ENCODE results near the gene CASP3.

CASP3 gene

GRCh38 chr4:184675821-184676492 is 26.7 kb upstream of the CASP3 start:
- Histone ChIP-seq H3K14ac (ENCODE audit: low read length) (no peak overlapping the region), H3K36me3 (replicated peaks in 1 of 2; ENCODE audit: control insufficient read depth in 2 of 2, insufficient read depth in 2 of 2, low read length in 2 of 2) (peaks cover 11 to 55% of the 10 kb centered on the region in 2 donors), H3K4ac (ENCODE audit: low read length) (no peak overlapping the region), H4K91ac (ENCODE audit: low read depth, low read length, poor library complexity) (no peak overlapping the region), H2BK5ac (ENCODE audit: low read length) (no peak overlapping the region), H3K9me3 (replicated peaks in 1 of 2; ENCODE audit: control insufficient read depth in 2 of 2, insufficient read depth in 1 of 2, low read depth in 1 of 2, low read length in 2 of 2) (peaks cover 2 to 8% of the 10 kb centered on the region in 2 donors), H3K79me1 (ENCODE audit: low read depth, low read length) (peaks cover 2% of the 10 kb centered on the region), H3K4me1 (ENCODE audit: control insufficient read depth in 2 of 2, insufficient read depth in 1 of 2, low read depth in 1 of 2, low read length in 2 of 2) (no peaks in the 10 kb centered on the region), H2BK15ac (ENCODE audit: low read length) (no peak overlapping the region), H2AFZ (ENCODE audit: low read length) (no peak overlapping the region), H2BK120ac (ENCODE audit: low read depth, low read length) (no peak overlapping the region), H3K27me3 (ENCODE audit: control insufficient read depth in 3 of 3, insufficient read depth in 3 of 3, low read depth in 1 of 3, low read length in 3 of 3) (no peaks in the 10 kb centered on the region), H3K4me2 (ENCODE audit: insufficient read depth, low read length, poor library complexity, severe bottlenecking) (no peak overlapping the region), H3K23ac (ENCODE audit: low read depth, low read length, poor library complexity) (no peak overlapping the region), H3K4me3 (ENCODE audit: low read length in 2 of 2) (no peak overlapping the region), H3K9ac (ENCODE audit: low read depth, low read length, poor library complexity) (no peak overlapping the region), H3K27ac (replicated peaks; ENCODE audit: low read length) (no peak overlapping the region), H2AK5ac (ENCODE audit: low read depth, low read length) (no peak overlapping the region), H4K8ac (ENCODE audit: low read depth, low read length) (no peak overlapping the region), H3K18ac (ENCODE audit: low read length) (no peak overlapping the region), H2BK12ac (ENCODE audit: low read length) (no peak overlapping the region)
- DNase-seq (ENCODE audit: low spot score): no peak
- no CpG with 5 or more reads among the region's 3 CpGs for WGBS, 2 donors (ENCODE audit: extremely low coverage in 2 of 2, insufficient read length in 2 of 2, insufficient replicate concordance in 1 of 2)

GRCh38 chr4:184675018-184675417 is 25.8 kb upstream of the CASP3 start:
- Histone ChIP-seq H3K4me2 (ENCODE audit: insufficient read depth, low read length, poor library complexity, severe bottlenecking) (no peak overlapping the region), H3K4me1 (ENCODE audit: control insufficient read depth in 2 of 2, insufficient read depth in 1 of 2, low read depth in 1 of 2, low read length in 2 of 2) (no peaks in the 10 kb centered on the region), H2BK120ac (ENCODE audit: low read depth, low read length) (no peak overlapping the region), H4K8ac (ENCODE audit: low read depth, low read length) (no peak overlapping the region), H2AFZ (ENCODE audit: low read length) (no peak overlapping the region), H3K4ac (ENCODE audit: low read length) (no peak overlapping the region), H3K23ac (ENCODE audit: low read depth, low read length, poor library complexity) (no peak overlapping the region), H3K27me3 (ENCODE audit: control insufficient read depth in 3 of 3, insufficient read depth in 3 of 3, low read depth in 1 of 3, low read length in 3 of 3) (no peaks in the 10 kb centered on the region), H2BK15ac (ENCODE audit: low read length) (no peak overlapping the region), H4K91ac (ENCODE audit: low read depth, low read length, poor library complexity) (no peak overlapping the region), H3K18ac (ENCODE audit: low read length) (no peak overlapping the region), H3K9ac (ENCODE audit: low read depth, low read length, poor library complexity) (no peak overlapping the region), H2AK5ac (ENCODE audit: low read depth, low read length) (no peak overlapping the region), H2BK12ac (ENCODE audit: low read length) (no peak overlapping the region), H3K36me3 (replicated peaks in 1 of 2; ENCODE audit: control insufficient read depth in 2 of 2, insufficient read depth in 2 of 2, low read length in 2 of 2) (peaks cover 11 to 62% of the 10 kb centered on the region in 2 donors), H3K9me3 (replicated peaks in 1 of 2; ENCODE audit: control insufficient read depth in 2 of 2, insufficient read depth in 1 of 2, low read depth in 1 of 2, low read length in 2 of 2) (peaks cover 2 to 8% of the 10 kb centered on the region in 2 donors), H3K79me1 (ENCODE audit: low read depth, low read length) (peaks cover 2% of the 10 kb centered on the region), H3K27ac (replicated peaks; ENCODE audit: low read length) (no peak overlapping the region), H3K4me3 (ENCODE audit: low read length in 2 of 2) (no peak overlapping the region), H2BK5ac (ENCODE audit: low read length) (no peak overlapping the region), H3K14ac (ENCODE audit: low read length) (no peak overlapping the region)
- DNase-seq (ENCODE audit: low spot score): no peak
- no CpG with 5 or more reads among the region's 5 CpGs for WGBS, 2 donors (ENCODE audit: extremely low coverage in 2 of 2, insufficient read length in 2 of 2, insufficient replicate concordance in 1 of 2)

- Histone ChIP-seq H2AFZ (ENCODE audit: low read length) (no peak overlapping the region), H4K91ac (ENCODE audit: low read depth, low read length, poor library complexity) (no peak overlapping the region), H4K8ac (ENCODE audit: low read depth, low read length) (no peak overlapping the region), H3K14ac (ENCODE audit: low read length) (no peak overlapping the region), H3K4me1 (ENCODE audit: control insufficient read depth in 2 of 2, insufficient read depth in 1 of 2, low read depth in 1 of 2, low read length in 2 of 2) (no peaks in the 10 kb centered on the region), H3K9ac (ENCODE audit: low read depth, low read length, poor library complexity) (no peak overlapping the region), H3K27ac (replicated peaks; ENCODE audit: low read length) (no peak overlapping the region), H3K27me3 (ENCODE audit: control insufficient read depth in 3 of 3, insufficient read depth in 3 of 3, low read depth in 1 of 3, low read length in 3 of 3) (no peaks in the 10 kb centered on the region), H3K4me2 (ENCODE audit: insufficient read depth, low read length, poor library complexity, severe bottlenecking) (no peak overlapping the region), H2AK5ac (ENCODE audit: low read depth, low read length) (no peak overlapping the region), H3K23ac (ENCODE audit: low read depth, low read length, poor library complexity) (no peak overlapping the region), H2BK5ac (ENCODE audit: low read length) (no peak overlapping the region), H2BK15ac (ENCODE audit: low read length) (no peak overlapping the region), H3K9me3 (replicated peaks in 1 of 2; ENCODE audit: control insufficient read depth in 2 of 2, insufficient read depth in 1 of 2, low read depth in 1 of 2, low read length in 2 of 2) (peaks cover 0 to under 1% of the 10 kb centered on the region in 2 donors), H3K36me3 (replicated peaks in 1 of 2; ENCODE audit: control insufficient read depth in 2 of 2, insufficient read depth in 2 of 2, low read length in 2 of 2) (peaks cover 11 to 64% of the 10 kb centered on the region in 2 donors), H3K18ac (ENCODE audit: low read length) (no peak overlapping the region), H3K79me1 (ENCODE audit: low read depth, low read length) (peaks cover 2% of the 10 kb centered on the region), H3K4me3 (ENCODE audit: low read length in 2 of 2) (no peak overlapping the region), H3K4ac (ENCODE audit: low read length) (no peak overlapping the region), H2BK12ac (ENCODE audit: low read length) (no peak overlapping the region), H2BK120ac (ENCODE audit: low read depth, low read length) (no peak overlapping the region)
- no peak for DNase-seq (ENCODE audit: low spot score)
- no CpG with 5 or more reads among the region's 4 CpGs for WGBS, 2 donors (ENCODE audit: extremely low coverage in 2 of 2, insufficient read length in 2 of 2, insufficient replicate concordance in 1 of 2)
Observed at GRCh38 chr4:184674011-184674410, 24.8 kb upstream of the CASP3 start.

- no peak overlapping the region for H3K4ac ChIP-seq (ENCODE audit: low read length)
- no peak overlapping the region for H3K18ac ChIP-seq (ENCODE audit: low read length)
- H2BK15ac ChIP-seq (ENCODE audit: low read length): no peak overlapping the region
- H3K23ac ChIP-seq (ENCODE audit: low read depth, low read length, poor library complexity): no peak overlapping the region
- H3K27ac ChIP-seq (replicated peaks; ENCODE audit: low read length): no peak overlapping the region
- H2BK12ac ChIP-seq (ENCODE audit: low read length): no peak overlapping the region
- H3K9ac ChIP-seq (ENCODE audit: low read depth, low read length, poor library complexity): no peak overlapping the region
- no peak overlapping the region for H4K8ac ChIP-seq (ENCODE audit: low read depth, low read length)
- H3K4me2 ChIP-seq (ENCODE audit: insufficient read depth, low read length, poor library complexity, severe bottlenecking): no peak overlapping the region
- H3K79me1 ChIP-seq (ENCODE audit: low read depth, low read length): peaks cover 2% of the 10 kb centered on the region
- peak overlapping the region; percentile 14 for H2AK5ac ChIP-seq (ENCODE audit: low read depth, low read length)
- DNase-seq (ENCODE audit: low spot score): no peak
- H2AFZ ChIP-seq (ENCODE audit: low read length): no peak overlapping the region
- no peaks in the 10 kb centered on the region for H3K27me3 ChIP-seq (ENCODE audit: control insufficient read depth in 3 of 3, insufficient read depth in 3 of 3, low read depth in 1 of 3, low read length in 3 of 3)
- H2BK120ac ChIP-seq (ENCODE audit: low read depth, low read length): no peak overlapping the region
- peaks cover 16 to 74% of the 10 kb centered on the region in 2 donors for H3K36me3 ChIP-seq (replicated peaks in 1 of 2; ENCODE audit: control insufficient read depth in 2 of 2, insufficient read depth in 2 of 2, low read length in 2 of 2)
- no peaks in the 10 kb centered on the region for H3K4me1 ChIP-seq (ENCODE audit: control insufficient read depth in 2 of 2, insufficient read depth in 1 of 2, low read depth in 1 of 2, low read length in 2 of 2)
- H3K4me3 ChIP-seq (ENCODE audit: low read length in 2 of 2): no peak overlapping the region
- H2BK5ac ChIP-seq (ENCODE audit: low read length): no peak overlapping the region
- WGBS, 2 donors (ENCODE audit: extremely low coverage in 2 of 2, insufficient read length in 2 of 2, insufficient replicate concordance in 1 of 2): no CpG with 5 or more reads among the region's 6 CpGs
- no peak overlapping the region for H3K14ac ChIP-seq (ENCODE audit: low read length)
- H4K91ac ChIP-seq (ENCODE audit: low read depth, low read length, poor library complexity): no peak overlapping the region
- no peaks in the 10 kb centered on the region for H3K9me3 ChIP-seq (replicated peaks in 1 of 2; ENCODE audit: control insufficient read depth in 2 of 2, insufficient read depth in 1 of 2, low read depth in 1 of 2, low read length in 2 of 2)
Observed at GRCh38 chr4:184672741-184673140, 23.5 kb upstream of the CASP3 start.

Measured in neuronal stem cell (in vitro differentiated cells).